Progenitor cell of endocrine pancreas (in vitro differentiated cells): Measurements from ENCODE around the gene CALHM3. TPM values are rescaled to one million over a fixed set of nuclear protein-coding genes. Genes with fewer than 3 reads are reported as not detected.
"Not testable (repeated sequence)": the region's sequence is repeated elsewhere in the genome, so short reads cannot be mapped to it uniquely, and the experiment has no call there.

Source experiments
- DNase-seq: peaks from one replicate; pipeline ENCODE4 v3.0.0; 2021; ENCODE audit warnings: low spot score; ENCODE audit not compliant: unreplicated experiment
- H3K27ac Mint-ChIP-seq: 2 replicates; pipeline ENCODE4 v1.8.0; 2021; ENCODE audit warnings: mild to moderate bottlenecking, moderate library complexity, mixed read lengths
- H3K27me3 Mint-ChIP-seq: 2 replicates; pipeline ENCODE4 v1.8.0; 2021; ENCODE audit warnings: mixed read lengths
- H3K36me3 Mint-ChIP-seq: 2 replicates; pipeline ENCODE4 v1.8.0; 2022; ENCODE audit warnings: mixed read lengths; ENCODE audit not compliant: insufficient read depth
- H3K4me1 Mint-ChIP-seq: 2 replicates; pipeline ENCODE4 v1.8.0; 2021; ENCODE audit warnings: low read depth, mixed read lengths
- H3K4me3 Mint-ChIP-seq: 2 replicates; pipeline ENCODE4 v1.8.0; 2021; ENCODE audit warnings: low read depth, mild to moderate bottlenecking, moderate library complexity, mixed read lengths
- H3K9me3 Mint-ChIP-seq: 2 replicates; pipeline ENCODE4 v1.8.0; 2021; ENCODE audit warnings: low read depth, mixed read lengths
- long read RNA-seq: library from polyadenylated mRNA; unstranded; transcript quantifications from one replicate; pipeline ENCODE4 v2.0.0, GENCODE V29; 2020
- total RNA-seq: library from RNA; stranded (reverse); gene quantifications from 2 replicates; pipeline ENCODE4 v1.2.1, GENCODE V29; 2021
- TF ChIP-seq, protein P1 (sequence below): fragments of 200-600 bp; sonication (generic); IDR thresholded peaks from one replicate; pipeline ENCODE4 v1.5.0; 2021; ENCODE audit warnings: antibody characterized with exemption, mild to moderate bottlenecking; ENCODE audit not compliant: unreplicated experiment

The CALHM3 gene, protein sequence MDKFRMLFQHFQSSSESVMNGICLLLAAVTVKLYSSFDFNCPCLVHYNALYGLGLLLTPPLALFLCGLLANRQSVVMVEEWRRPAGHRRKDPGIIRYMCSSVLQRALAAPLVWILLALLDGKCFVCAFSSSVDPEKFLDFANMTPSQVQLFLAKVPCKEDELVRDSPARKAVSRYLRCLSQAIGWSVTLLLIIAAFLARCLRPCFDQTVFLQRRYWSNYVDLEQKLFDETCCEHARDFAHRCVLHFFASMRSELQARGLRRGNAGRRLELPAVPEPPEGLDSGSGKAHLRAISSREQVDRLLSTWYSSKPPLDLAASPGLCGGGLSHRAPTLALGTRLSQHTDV
- 0.41 and 1.3 TPM in 2 replicates for total RNA-seq
- long read RNA-seq, partial matches to known transcripts, result 0 of 1 reads
- long read RNA-seq, other reads (novel, unspliced or antisense), result 1 of 1 reads

- no peaks in the 10 kb centered on the region for H3K36me3 Mint-ChIP-seq
- no peaks in the 10 kb centered on the region for H3K9me3 Mint-ChIP-seq
- H3K4me3 Mint-ChIP-seq, result no peak within 1 kb of the TSS
- H3K27ac Mint-ChIP-seq, result no peak within 1 kb of the TSS
- no peaks in the 10 kb centered on the region for H3K4me1 Mint-ChIP-seq
- H3K27me3 Mint-ChIP-seq, result peaks cover under 1% of the 10 kb centered on the region
- DNase-seq, result no peak
- TF ChIP-seq, protein P1, sequence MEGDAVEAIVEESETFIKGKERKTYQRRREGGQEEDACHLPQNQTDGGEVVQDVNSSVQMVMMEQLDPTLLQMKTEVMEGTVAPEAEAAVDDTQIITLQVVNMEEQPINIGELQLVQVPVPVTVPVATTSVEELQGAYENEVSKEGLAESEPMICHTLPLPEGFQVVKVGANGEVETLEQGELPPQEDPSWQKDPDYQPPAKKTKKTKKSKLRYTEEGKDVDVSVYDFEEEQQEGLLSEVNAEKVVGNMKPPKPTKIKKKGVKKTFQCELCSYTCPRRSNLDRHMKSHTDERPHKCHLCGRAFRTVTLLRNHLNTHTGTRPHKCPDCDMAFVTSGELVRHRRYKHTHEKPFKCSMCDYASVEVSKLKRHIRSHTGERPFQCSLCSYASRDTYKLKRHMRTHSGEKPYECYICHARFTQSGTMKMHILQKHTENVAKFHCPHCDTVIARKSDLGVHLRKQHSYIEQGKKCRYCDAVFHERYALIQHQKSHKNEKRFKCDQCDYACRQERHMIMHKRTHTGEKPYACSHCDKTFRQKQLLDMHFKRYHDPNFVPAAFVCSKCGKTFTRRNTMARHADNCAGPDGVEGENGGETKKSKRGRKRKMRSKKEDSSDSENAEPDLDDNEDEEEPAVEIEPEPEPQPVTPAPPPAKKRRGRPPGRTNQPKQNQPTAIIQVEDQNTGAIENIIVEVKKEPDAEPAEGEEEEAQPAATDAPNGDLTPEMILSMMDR, result no peak
Observed at GRCh38 chr10:103479135-103479534, at the start of gene CALHM3. TSS of gene CALHM3 (minus strand) at chr10:103479240. CDS start at chr10:103479032, 208 bp downstream.

GRCh38 chr10:103528549-103528948 is 49.5 kb upstream of the CALHM3 start:
- DNase-seq, result no peak
- Mint-ChIP-seq H3K27me3 (no peaks in the 10 kb centered on the region), H3K36me3 (peaks cover 3% of the 10 kb centered on the region), H3K9me3 (peaks cover 24% of the 10 kb centered on the region), H3K4me1 (no peaks in the 10 kb centered on the region), H3K4me3 (no peak overlapping the region), H3K27ac (no peak overlapping the region)
- TF ChIP-seq, protein P1, result no peak

DNA sequence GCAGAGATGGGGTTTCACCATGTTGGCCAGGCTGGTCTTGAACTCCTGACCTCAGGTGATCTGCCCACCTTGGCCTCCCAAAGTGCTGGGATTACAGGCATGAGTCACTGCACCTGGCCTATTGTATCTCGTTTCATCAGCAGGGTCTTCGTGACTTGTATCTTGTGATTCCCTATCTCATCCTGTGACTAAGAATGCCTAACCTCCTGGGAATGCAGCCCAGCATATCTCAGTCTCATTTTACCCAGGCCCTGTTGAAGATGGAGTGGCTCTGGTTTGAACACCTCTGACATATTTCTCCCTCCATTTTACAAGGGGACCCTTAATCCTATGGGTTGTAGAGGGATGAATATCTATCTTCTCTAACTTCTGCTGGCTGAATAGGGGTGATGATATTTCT is 48.4 kb upstream of the CALHM3 start:
- H3K27me3 Mint-ChIP-seq, H3K36me3 Mint-ChIP-seq, DNase-seq, H3K27ac Mint-ChIP-seq, H3K4me3 Mint-ChIP-seq, H3K4me1 Mint-ChIP-seq: not testable (repeated sequence)
- H3K9me3 Mint-ChIP-seq, result peaks cover 24% of the 10 kb centered on the region

DNA sequence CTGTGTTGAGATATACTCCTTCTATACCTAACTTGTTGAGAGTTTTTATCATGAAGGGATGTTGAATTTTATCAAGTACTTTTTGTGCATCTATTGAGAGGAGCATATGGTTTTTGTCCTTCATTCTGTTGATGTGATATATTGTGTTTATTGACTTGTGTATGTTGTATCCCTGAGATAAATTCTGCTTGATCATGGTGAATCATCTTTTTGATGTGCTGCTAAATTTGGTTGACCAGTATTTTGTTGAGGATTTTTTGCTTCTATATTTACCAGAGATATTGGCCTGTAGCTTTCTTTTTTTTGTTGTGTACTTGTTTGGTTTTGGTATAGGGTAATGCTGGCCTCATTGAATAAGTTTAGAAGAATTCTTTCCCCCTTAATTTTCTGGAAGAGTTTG is 46.9 kb upstream of the CALHM3 start:
- TF ChIP-seq, protein P1, result no peak
- no peak for DNase-seq
- no peak overlapping the region for H3K4me3 Mint-ChIP-seq
- no peaks in the 10 kb centered on the region for H3K4me1 Mint-ChIP-seq
- H3K27me3 Mint-ChIP-seq, result no peaks in the 10 kb centered on the region
- H3K27ac Mint-ChIP-seq, result no peak overlapping the region
- peaks cover 26% of the 10 kb centered on the region for H3K9me3 Mint-ChIP-seq
- peaks cover 3% of the 10 kb centered on the region for H3K36me3 Mint-ChIP-seq

DNA sequence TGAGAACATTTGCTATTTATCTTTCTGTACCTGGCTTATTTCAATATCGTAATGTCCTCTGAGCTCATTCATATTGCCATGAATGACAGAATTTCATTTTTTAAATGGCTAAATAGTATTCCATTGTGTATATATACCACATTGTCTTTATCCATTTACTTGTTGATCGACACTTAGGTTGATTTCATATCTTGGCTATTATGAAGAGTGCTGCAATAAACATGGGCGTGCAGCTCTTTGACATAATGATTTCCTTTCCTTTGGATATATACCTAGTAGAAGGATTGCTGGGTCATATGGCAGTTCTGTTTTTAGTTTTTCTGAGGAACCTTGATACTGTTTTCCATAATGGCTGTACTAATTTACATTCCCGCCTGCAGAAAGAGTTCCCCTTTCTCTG is 44.6 kb upstream of the CALHM3 start:
- Mint-ChIP-seq H3K9me3 (peaks cover 20% of the 10 kb centered on the region), H3K27me3 (no peaks in the 10 kb centered on the region), H3K27ac (no peak overlapping the region), H3K4me1 (peaks cover 6% of the 10 kb centered on the region), H3K4me3 (no peak overlapping the region), H3K36me3 (peaks cover 4% of the 10 kb centered on the region)
- no peak for DNase-seq
- TF ChIP-seq, protein P1, result no peak

DNA sequence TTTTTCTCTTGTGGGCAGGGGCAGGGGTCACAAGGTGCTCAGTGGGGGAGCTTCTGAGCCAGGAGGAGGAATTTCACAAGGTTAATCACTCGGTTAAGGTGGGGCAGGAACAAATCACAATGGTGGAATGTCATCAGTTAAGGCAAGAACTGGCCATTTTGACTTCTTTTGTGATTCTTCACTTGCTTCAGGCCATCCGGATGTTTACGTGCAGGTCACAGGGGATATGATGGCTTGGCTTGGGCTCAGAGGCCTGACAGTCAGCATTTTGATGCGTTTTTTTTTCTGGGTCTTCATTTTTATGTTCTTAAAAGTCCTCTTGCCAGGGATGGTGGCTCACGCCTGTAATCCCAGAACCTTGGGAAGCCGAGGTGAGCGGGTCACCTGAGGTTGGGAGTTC is 43.0 kb upstream of the CALHM3 start:
- not testable (repeated sequence) for H3K27me3 Mint-ChIP-seq, H3K36me3 Mint-ChIP-seq, DNase-seq, H3K4me1 Mint-ChIP-seq, H3K4me3 Mint-ChIP-seq, H3K27ac Mint-ChIP-seq
- H3K9me3 Mint-ChIP-seq, result peaks cover 23% of the 10 kb centered on the region
